ENCODE measurements around the gene SMIM35. TPM values are rescaled to one million over a fixed set of nuclear protein-coding genes. Genes with fewer than 3 reads are reported as not detected.

Gene SMIM35
- total RNA-seq, 1 experiment from 2014 or later, result not detected

DNA sequence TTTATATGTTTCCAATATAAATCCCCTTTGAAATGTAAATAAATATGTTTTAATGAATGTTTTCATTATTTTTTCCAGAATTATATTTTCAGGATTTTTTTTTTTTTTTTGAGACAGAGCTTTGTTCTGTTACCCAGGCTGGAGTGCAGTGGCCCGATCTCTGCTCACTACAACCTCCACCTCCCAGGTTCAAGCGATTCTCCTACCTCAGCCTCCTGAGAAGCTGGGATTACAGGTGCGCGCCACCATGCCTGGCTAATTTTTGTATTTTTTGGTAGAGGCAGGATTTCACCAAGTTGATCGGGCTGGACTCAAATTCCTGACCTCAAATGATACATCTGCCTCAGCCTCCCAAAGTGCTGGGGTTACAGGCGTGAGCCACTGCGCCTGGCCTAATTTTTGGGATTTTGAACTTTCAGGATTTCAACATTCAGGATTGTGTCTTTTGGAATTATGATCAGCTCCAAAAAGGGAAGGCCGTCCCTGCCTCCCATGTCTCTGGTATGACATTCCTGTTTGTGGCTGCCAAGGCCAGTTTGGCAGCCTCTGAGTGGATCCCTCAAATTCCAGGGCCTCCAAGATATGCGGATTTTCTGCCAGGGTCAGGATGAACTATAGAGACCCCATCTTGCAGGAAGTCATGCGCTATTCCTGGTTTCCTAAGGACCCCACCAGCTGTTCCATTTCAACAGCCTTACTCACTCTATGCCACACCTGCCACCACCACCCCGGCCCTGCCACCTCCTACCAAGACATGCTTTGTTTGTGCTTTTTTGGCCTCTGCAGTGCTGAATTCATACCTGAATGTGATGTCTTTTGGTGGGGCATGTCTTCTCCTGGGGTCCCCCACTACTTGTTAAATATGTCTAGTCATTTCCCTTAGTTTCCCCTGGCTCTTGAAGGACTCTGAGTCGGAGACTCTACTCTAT is 31.8 kb downstream of the SMIM35 start:
- no peaks in the 10 kb centered on the region for H3K79me2 ChIP-seq (ENCODE audit: low read length)
- intact Hi-C loops (cut with micrococcal nuclease), result loop anchor here (10.0 kb wide), 1 partner anchor 100 kb away; no protein-coding TSS in a partner anchor
- H3F3A ChIP-seq (ENCODE audit: low read length, unreplicated experiment), result no peaks in the 10 kb centered on the region
- DNase-seq, result no peak
- H3K4me1 ChIP-seq (ENCODE audit: insufficient read depth, low read length), result no peaks in the 10 kb centered on the region
- no peak overlapping the region for H3K9ac ChIP-seq (ENCODE audit: low read length)
- no peak overlapping the region for H3K4me3 ChIP-seq (ENCODE audit: low read length)
- no peaks in the 10 kb centered on the region for H3K36me3 ChIP-seq (ENCODE audit: low read depth, low read length)
- no peak overlapping the region for H2AFZ ChIP-seq (ENCODE audit: low read length)
- H3K27me3 ChIP-seq (ENCODE audit: low read length), result peaks cover 89% of the 10 kb centered on the region
- ChIA-PET POLR2A (ENCODE audit: unreplicated experiment) (no interaction called here), CTCF (no interaction called here)
- no peak overlapping the region for H3K27ac ChIP-seq (ENCODE audit: low read length)
- H4K20me1 ChIP-seq (ENCODE audit: low read length), result no peaks in the 10 kb centered on the region
- no peak overlapping the region for H3K4me2 ChIP-seq (ENCODE audit: low read length)
- H3K9me2 ChIP-seq (replicated peaks; ENCODE audit: low read length), result no peaks in the 10 kb centered on the region
- no peaks in the 10 kb centered on the region for H3K9me3 ChIP-seq (ENCODE audit: low read length)
- ATAC-seq, result no peak
- no TSS peak for BruUV-seq (replicated peaks)
- TF ChIP-seq, protein P1, sequence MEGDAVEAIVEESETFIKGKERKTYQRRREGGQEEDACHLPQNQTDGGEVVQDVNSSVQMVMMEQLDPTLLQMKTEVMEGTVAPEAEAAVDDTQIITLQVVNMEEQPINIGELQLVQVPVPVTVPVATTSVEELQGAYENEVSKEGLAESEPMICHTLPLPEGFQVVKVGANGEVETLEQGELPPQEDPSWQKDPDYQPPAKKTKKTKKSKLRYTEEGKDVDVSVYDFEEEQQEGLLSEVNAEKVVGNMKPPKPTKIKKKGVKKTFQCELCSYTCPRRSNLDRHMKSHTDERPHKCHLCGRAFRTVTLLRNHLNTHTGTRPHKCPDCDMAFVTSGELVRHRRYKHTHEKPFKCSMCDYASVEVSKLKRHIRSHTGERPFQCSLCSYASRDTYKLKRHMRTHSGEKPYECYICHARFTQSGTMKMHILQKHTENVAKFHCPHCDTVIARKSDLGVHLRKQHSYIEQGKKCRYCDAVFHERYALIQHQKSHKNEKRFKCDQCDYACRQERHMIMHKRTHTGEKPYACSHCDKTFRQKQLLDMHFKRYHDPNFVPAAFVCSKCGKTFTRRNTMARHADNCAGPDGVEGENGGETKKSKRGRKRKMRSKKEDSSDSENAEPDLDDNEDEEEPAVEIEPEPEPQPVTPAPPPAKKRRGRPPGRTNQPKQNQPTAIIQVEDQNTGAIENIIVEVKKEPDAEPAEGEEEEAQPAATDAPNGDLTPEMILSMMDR (conservative IDR thresholded peaks at IDR 0.05; ENCODE audit: low read depth, low read length), result no peak
- TF ChIP-seq EZH2phosphoT487 (IDR thresholded peaks at IDR 0.05; ENCODE audit: borderline replicate concordance, low read length) (no peak), EZH2 (IDR thresholded peaks at IDR 0.05; ENCODE audit: low read length, unreplicated experiment) (no peak)

DNA sequence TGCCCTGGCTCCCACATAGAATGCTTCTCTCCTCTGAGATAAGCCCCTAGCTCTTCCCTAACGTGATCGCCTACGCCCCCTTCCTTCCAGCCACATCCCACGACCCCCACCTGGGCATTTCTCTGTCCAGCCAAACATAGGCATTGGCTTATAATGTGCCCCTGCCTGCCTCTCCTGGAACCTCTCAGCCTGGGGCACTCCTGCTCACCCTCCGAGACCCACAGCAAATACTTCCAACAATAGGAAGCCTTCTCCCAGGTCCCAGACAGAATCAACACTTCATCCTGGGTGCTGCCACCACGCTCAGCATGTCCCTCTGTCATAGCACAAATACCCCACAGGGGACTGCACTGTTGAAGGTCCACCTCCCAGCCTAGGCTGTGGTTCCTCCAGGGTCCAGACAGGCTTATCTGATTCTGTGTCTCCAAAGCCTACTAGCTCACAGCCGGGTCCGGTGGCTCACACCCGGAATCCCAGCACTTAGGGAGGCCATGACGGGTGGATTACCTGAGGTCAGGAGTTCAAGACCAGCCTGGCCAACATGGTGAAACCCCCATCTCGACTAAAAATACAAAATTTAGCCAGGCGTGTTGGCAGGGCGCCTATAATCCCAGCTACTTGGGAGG is 34.1 kb downstream of the SMIM35 start:
- ATAC-seq, result no peak

More for the DNA sequence above, 34.1 kb downstream of the SMIM35 start:
- Histone ChIP-seq H3K36me3 (ENCODE audit: low read depth, low read length) (no peaks in the 10 kb centered on the region), H3K9me3 (ENCODE audit: low read length) (no peaks in the 10 kb centered on the region), H3F3A (ENCODE audit: low read length, unreplicated experiment) (no peaks in the 10 kb centered on the region), H3K79me2 (ENCODE audit: low read length) (no peaks in the 10 kb centered on the region), H4K20me1 (ENCODE audit: low read length) (no peaks in the 10 kb centered on the region), H3K9ac (ENCODE audit: low read length) (no peak overlapping the region), H3K27me3 (ENCODE audit: low read length) (peaks cover 84% of the 10 kb centered on the region), H3K4me1 (ENCODE audit: insufficient read depth, low read length) (no peaks in the 10 kb centered on the region), H3K9me2 (replicated peaks; ENCODE audit: low read length) (no peaks in the 10 kb centered on the region), H3K27ac (ENCODE audit: low read length) (no peak overlapping the region), H3K4me2 (ENCODE audit: low read length) (no peak overlapping the region), H3K4me3 (ENCODE audit: low read length) (no peak overlapping the region), H2AFZ (ENCODE audit: low read length) (no peak overlapping the region)
- no peak for DNase-seq
- TF ChIP-seq, protein P1 (conservative IDR thresholded peaks at IDR 0.05; ENCODE audit: low read depth, low read length), result no peak
- TF ChIP-seq EZH2 (IDR thresholded peaks at IDR 0.05; ENCODE audit: low read length, unreplicated experiment) (no peak), EZH2phosphoT487 (IDR thresholded peaks at IDR 0.05; ENCODE audit: borderline replicate concordance, low read length) (no peak)
- POLR2A ChIA-PET (ENCODE audit: unreplicated experiment), result no interaction called here
- intact Hi-C loops (cut with micrococcal nuclease), result loop anchor here (1.0 to 10.0 kb wide), 4 partner anchors 98 to 626 kb away; no protein-coding TSS in a partner anchor
- BruUV-seq (replicated peaks), result no TSS peak
- CTCF ChIA-PET, result interaction anchor here (0.5 to 1.0 kb wide), 3 partner anchors 103 to 245 kb away, joined by 3 to 6 read pairs (median 4); no protein-coding TSS in a partner anchor

Measured in PC-3 (cell line).